ENCODE data around the gene LTBP3. TPM values are rescaled to one million over a fixed set of nuclear protein-coding genes. Genes with fewer than 3 reads are reported as not detected.
A peak's percentile ranks its signal among the peaks of the same experiment; 100 is the strongest.

Gene LTBP3
- total and polyA plus RNA-seq, 9 of the 15 experiments (the other 6 are each of a cell fraction or from before 2014, with no cell fraction given): 0.06 to 20.5 (median 4.8) TPM

DNA sequence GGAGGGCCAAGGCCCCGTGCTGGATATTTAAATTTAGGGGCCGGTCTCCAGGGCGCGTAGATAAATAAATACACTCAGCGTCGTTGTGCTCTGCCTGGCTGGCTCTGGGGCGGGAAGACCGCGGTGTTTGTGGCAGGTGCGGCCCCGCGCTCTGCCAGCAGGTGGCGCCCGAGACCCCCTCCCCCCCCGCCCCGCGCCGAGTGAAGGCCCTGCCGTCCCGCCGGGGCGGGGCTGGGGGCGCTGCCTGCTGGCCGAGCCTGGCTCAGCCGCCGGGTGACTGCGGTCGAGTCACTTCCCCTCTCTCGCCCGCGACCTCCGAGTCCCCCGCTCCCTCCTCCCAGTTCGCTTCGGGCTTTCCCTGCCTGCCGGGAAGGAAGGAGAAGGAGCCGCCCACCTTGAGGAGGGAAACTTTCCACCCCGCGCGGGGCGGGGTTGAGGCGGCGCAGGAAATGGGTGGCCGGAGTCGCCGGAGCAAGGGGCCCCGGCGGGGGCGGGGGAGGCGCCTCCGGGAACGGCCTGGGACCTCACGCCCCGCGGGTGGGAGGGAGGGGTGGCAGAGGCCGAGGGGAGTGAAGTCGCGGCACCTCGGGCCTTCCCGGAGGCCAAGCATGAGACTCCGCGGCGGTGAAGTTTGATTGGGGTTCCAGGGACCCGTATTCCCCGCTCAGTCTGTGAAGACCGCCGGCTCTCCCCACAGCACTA, 16.1 kb upstream of the LTBP3 start (continued):
- TF ChIP-seq CBFA2T3 (IDR thresholded peaks at IDR 0.05) (peak; percentile 5; the same call in 1 of the 2 replicates), FOXP1 (CRISPR knock-in tag; IDR thresholded peaks at IDR 0.05) (no peak), PTTG1 (tag; IDR thresholded peaks at IDR 0.05; ENCODE audit: low read depth) (no peak), SIRT6 (IDR thresholded peaks at IDR 0.05; ENCODE audit: low read depth, low read length) (no peak), TAF1 (IDR thresholded peaks at IDR 0.05; ENCODE audit: control insufficient read depth, extremely low read depth, insufficient read depth, low read length, severe bottlenecking) (no peak), RBM39 (optimal IDR thresholded peaks at IDR 0.05; ENCODE audit: low read depth, low read length) (no peak), POLR2H (tag; IDR thresholded peaks at IDR 0.05; ENCODE audit: low read depth) (no peak), TEAD1 (CRISPR knock-in tag; IDR thresholded peaks at IDR 0.05) (no peak), ZNF175 (CRISPR knock-in tag; IDR thresholded peaks at IDR 0.05; ENCODE audit: low read depth) (no peak), ZNF79 (CRISPR knock-in tag; IDR thresholded peaks at IDR 0.05; ENCODE audit: low read depth) (no peak), NR4A1 (CRISPR knock-in tag; IDR thresholded peaks at IDR 0.05) (no peak), NR4A1 (tag; IDR thresholded peaks at IDR 0.05) (no peak), SAFB (IDR thresholded peaks at IDR 0.05; ENCODE audit: borderline replicate concordance, low read depth, low read length) (0 out of 2 replicates have a peak, but pooled peaks have one; percentile 29)
- TF ChIP-seq, protein P1, sequence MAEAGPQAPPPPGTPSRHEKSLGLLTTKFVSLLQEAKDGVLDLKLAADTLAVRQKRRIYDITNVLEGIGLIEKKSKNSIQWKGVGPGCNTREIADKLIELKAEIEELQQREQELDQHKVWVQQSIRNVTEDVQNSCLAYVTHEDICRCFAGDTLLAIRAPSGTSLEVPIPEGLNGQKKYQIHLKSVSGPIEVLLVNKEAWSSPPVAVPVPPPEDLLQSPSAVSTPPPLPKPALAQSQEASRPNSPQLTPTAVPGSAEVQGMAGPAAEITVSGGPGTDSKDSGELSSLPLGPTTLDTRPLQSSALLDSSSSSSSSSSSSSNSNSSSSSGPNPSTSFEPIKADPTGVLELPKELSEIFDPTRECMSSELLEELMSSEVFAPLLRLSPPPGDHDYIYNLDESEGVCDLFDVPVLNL (CRISPR knock-in tag; IDR thresholded peaks at IDR 0.05; ENCODE audit: low read depth): no peak
- TF ChIP-seq, protein P2, sequence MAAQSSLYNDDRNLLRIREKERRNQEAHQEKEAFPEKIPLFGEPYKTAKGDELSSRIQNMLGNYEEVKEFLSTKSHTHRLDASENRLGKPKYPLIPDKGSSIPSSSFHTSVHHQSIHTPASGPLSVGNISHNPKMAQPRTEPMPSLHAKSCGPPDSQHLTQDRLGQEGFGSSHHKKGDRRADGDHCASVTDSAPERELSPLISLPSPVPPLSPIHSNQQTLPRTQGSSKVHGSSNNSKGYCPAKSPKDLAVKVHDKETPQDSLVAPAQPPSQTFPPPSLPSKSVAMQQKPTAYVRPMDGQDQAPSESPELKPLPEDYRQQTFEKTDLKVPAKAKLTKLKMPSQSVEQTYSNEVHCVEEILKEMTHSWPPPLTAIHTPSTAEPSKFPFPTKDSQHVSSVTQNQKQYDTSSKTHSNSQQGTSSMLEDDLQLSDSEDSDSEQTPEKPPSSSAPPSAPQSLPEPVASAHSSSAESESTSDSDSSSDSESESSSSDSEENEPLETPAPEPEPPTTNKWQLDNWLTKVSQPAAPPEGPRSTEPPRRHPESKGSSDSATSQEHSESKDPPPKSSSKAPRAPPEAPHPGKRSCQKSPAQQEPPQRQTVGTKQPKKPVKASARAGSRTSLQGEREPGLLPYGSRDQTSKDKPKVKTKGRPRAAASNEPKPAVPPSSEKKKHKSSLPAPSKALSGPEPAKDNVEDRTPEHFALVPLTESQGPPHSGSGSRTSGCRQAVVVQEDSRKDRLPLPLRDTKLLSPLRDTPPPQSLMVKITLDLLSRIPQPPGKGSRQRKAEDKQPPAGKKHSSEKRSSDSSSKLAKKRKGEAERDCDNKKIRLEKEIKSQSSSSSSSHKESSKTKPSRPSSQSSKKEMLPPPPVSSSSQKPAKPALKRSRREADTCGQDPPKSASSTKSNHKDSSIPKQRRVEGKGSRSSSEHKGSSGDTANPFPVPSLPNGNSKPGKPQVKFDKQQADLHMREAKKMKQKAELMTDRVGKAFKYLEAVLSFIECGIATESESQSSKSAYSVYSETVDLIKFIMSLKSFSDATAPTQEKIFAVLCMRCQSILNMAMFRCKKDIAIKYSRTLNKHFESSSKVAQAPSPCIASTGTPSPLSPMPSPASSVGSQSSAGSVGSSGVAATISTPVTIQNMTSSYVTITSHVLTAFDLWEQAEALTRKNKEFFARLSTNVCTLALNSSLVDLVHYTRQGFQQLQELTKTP (IDR thresholded peaks at IDR 0.05; ENCODE audit: low read depth in 1 of 2, partially characterized antibody in 2 of 2): no peak
- TF ChIP-seq, protein P3, sequence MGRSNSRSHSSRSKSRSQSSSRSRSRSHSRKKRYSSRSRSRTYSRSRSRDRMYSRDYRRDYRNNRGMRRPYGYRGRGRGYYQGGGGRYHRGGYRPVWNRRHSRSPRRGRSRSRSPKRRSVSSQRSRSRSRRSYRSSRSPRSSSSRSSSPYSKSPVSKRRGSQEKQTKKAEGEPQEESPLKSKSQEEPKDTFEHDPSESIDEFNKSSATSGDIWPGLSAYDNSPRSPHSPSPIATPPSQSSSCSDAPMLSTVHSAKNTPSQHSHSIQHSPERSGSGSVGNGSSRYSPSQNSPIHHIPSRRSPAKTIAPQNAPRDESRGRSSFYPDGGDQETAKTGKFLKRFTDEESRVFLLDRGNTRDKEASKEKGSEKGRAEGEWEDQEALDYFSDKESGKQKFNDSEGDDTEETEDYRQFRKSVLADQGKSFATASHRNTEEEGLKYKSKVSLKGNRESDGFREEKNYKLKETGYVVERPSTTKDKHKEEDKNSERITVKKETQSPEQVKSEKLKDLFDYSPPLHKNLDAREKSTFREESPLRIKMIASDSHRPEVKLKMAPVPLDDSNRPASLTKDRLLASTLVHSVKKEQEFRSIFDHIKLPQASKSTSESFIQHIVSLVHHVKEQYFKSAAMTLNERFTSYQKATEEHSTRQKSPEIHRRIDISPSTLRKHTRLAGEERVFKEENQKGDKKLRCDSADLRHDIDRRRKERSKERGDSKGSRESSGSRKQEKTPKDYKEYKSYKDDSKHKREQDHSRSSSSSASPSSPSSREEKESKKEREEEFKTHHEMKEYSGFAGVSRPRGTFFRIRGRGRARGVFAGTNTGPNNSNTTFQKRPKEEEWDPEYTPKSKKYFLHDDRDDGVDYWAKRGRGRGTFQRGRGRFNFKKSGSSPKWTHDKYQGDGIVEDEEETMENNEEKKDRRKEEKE (IDR thresholded peaks at IDR 0.05; ENCODE audit: borderline replicate concordance in 1 of 2, control insufficient read depth in 1 of 2, low read depth in 2 of 2, low read length in 1 of 2): no peak
- TF ChIP-seq, protein P4, sequence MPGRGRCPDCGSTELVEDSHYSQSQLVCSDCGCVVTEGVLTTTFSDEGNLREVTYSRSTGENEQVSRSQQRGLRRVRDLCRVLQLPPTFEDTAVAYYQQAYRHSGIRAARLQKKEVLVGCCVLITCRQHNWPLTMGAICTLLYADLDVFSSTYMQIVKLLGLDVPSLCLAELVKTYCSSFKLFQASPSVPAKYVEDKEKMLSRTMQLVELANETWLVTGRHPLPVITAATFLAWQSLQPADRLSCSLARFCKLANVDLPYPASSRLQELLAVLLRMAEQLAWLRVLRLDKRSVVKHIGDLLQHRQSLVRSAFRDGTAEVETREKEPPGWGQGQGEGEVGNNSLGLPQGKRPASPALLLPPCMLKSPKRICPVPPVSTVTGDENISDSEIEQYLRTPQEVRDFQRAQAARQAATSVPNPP (IDR thresholded peaks at IDR 0.05; ENCODE audit: borderline replicate concordance, insufficient read depth, insufficient read length): no peak
